HL-60 (cell line): ENCODE data around the gene FIGN.

Experiments
- DNase-seq, 2 experiments: peaks; one replicate each; pipeline ENCODE4 v3.0.0-alpha.2; 2010 to 2020; ENCODE audit warnings: low read depth in 1 of 2, low spot score in 1 of 2
- H3K27ac ChIP-seq: fragments of 250-450 bp; sonication (Bioruptor Pico); replicated peaks from 2 replicates; pipeline ENCODE4 v1.5.1; 2020; ENCODE audit warnings: mild to moderate bottlenecking, moderate library complexity
- H3K27me3 ChIP-seq: fragments of 250-450 bp; sonication (Bioruptor Pico); 2 replicates; pipeline ENCODE4 v1.5.1; 2021; ENCODE audit warnings: mild to moderate bottlenecking, moderate library complexity; ENCODE audit not compliant: insufficient read depth, poor library complexity, severe bottlenecking
- H3K4me3 ChIP-seq: replicated peaks from 2 replicates; pipeline ENCODE4 v1.5.1; 2011; ENCODE audit warnings: mild to moderate bottlenecking, control low read depth, low read length; ENCODE audit not compliant: insufficient read depth
- CTCF ChIP-seq: IDR thresholded peaks from one replicate; pipeline ENCODE4 v1.5.1; 2011; ENCODE audit warnings: low read length, control low read depth, inconsistent platforms; ENCODE audit not compliant: insufficient read depth
- GABPA ChIP-seq: IDR thresholded peaks from 2 replicates; pipeline ENCODE4 v1.6.1; 2012; ENCODE audit warnings: low read depth
- POLR2AphosphoS5 ChIP-seq: IDR thresholded peaks from 2 replicates; pipeline ENCODE4 v1.6.1; 2012; ENCODE audit warnings: low read depth
- REST ChIP-seq: IDR thresholded peaks from 2 replicates; pipeline ENCODE4 v1.6.1; 2012; ENCODE audit warnings: low read depth; ENCODE audit not compliant: insufficient replicate concordance
- SPI1 ChIP-seq: IDR thresholded peaks from 2 replicates; pipeline ENCODE4 v1.6.1; 2012; ENCODE audit warnings: low read depth, mild to moderate bottlenecking, borderline replicate concordance

FIGN gene

GRCh38 chr2:163697429-163697828, 38.4 kb downstream of the FIGN start:
- no peak for DNase-seq
- H3K27me3 ChIP-seq: no peaks in the 10 kb centered on the region
- H3K4me3 ChIP-seq: no peak overlapping the region
- no peak for TF ChIP-seq POLR2AphosphoS5
- no peak for TF ChIP-seq CTCF
- TF ChIP-seq REST: no peak
- TF ChIP-seq SPI1: no peak
- TF ChIP-seq GABPA: no peak
- H3K27ac ChIP-seq: no peak overlapping the region

GRCh38 chr2:163693484-163693883, 42.3 kb downstream of the FIGN start:
- DNase-seq: no peak
- H3K27ac ChIP-seq: no peak overlapping the region
- H3K27me3 ChIP-seq: no peaks in the 10 kb centered on the region
- no peak overlapping the region for H3K4me3 ChIP-seq
- TF ChIP-seq POLR2AphosphoS5 (no peak), CTCF (no peak), GABPA (no peak), REST (no peak), SPI1 (no peak)

- H3K27ac ChIP-seq: no peak overlapping the region
- DNase-seq: no peak
- H3K4me3 ChIP-seq: no peak overlapping the region
- no peaks in the 10 kb centered on the region for H3K27me3 ChIP-seq
- TF ChIP-seq GABPA (no peak), SPI1 (no peak), CTCF (no peak), REST (no peak)
Measured at GRCh38 chr2:163692611-163693482, 43.0 kb downstream of the FIGN start.
